K562 (cell line): Measurements from ENCODE around the gene NLE1. TPM values are rescaled to one million over a fixed set of nuclear protein-coding genes. Genes with fewer than 3 reads are reported as not detected.

Experiments used
- ATAC-seq: fragments of 200-7000 bp; cut with Tn5 transposase; 3 replicates; pipeline ENCODE4 v1.9.1; 2020; ENCODE audit warnings: moderate library complexity
- BruUV-seq: library from RNA; stranded (reverse); fragments of 400-500 nt; replicated peaks from 2 replicates; lab custom pipeline; 2021; lab: Mats Ljungman, UMichigan
- CTCF ChIA-PET: fragments of 300-600 bp; formaldehyde crosslinking; extraction: SDS; loops from one replicate; lab custom pipeline; 2021; ENCODE audit warnings: low intra/inter-chr PET ratio; lab: Yijun Ruan, JAX
- POLR2A ChIA-PET: fragments of 300-600, 350-650 bp; sonication (Branson Sonifier 250); formaldehyde crosslinking; extraction: SDS; loops from one replicate; lab custom pipeline; 2021; ENCODE audit warnings: antibody characterized with exemption, inconsistent platforms; lab: Yijun Ruan, JAX
- DNase-seq, 4 experiments: peaks; one replicate each; pipeline versions ENCODE4 v3.0.0 to v3.0.0-alpha.2; 2011 to 2018; ENCODE audit warnings: low spot score in 3 of 4, mixed read lengths in 3 of 4; ENCODE audit errors: extremely low read depth in 1 of 4
- FAIRE-seq: peaks from 2 replicates; lab custom pipeline; 2011; peaks lifted over from hg19 to GRCh38; lab: Jason Lieb, UNC
- H2AFZ ChIP-seq: 2 replicates; pipeline ENCODE4 v1.6.0; 2011; ENCODE audit warnings: low read depth, low read length, control low read depth, inconsistent platforms
- H3K27ac ChIP-seq: fragments of 200-600 bp; 3 replicates; pipeline ENCODE4 v1.8.0; 2011; ENCODE audit warnings: low read depth, mild to moderate bottlenecking, control low read depth, inconsistent platforms, low read length, moderate library complexity, mixed read lengths; ENCODE audit errors: extremely low read depth
- H3K27me3 ChIP-seq, 2 experiments: fragments of 300-600 bp in 1 of 2; 2 replicates in 1 of 2; 3 replicates in 1 of 2; pipeline versions ENCODE4 v1.6.0 to v1.8.0; 2011; ENCODE audit warnings: inconsistent platforms in 2 of 2, low read length in 2 of 2, mild to moderate bottlenecking in 1 of 2, mixed read lengths in 1 of 2, moderate library complexity in 1 of 2; ENCODE audit not compliant: control insufficient read depth in 2 of 2, insufficient read depth in 2 of 2
- H3K36me3 ChIP-seq: fragments of 300-600 bp; 3 replicates; pipeline ENCODE4 v1.8.0; 2011; ENCODE audit warnings: mild to moderate bottlenecking, low read length, inconsistent platforms; ENCODE audit not compliant: control insufficient read depth, insufficient read depth
- H3K4me1 ChIP-seq, 2 experiments: fragments of 200-600 bp in 1 of 2; replicated peaks in 1 of 2; 2 replicates in 1 of 2; 3 replicates in 1 of 2; pipeline versions ENCODE4 v1.5.1 to v1.8.0; 2011; ENCODE audit warnings: inconsistent platforms in 2 of 2, low read length in 2 of 2, mild to moderate bottlenecking in 1 of 2, mixed read lengths in 1 of 2, moderate library complexity in 1 of 2; ENCODE audit not compliant: control insufficient read depth in 2 of 2, insufficient read depth in 2 of 2
- H3K4me2 ChIP-seq: 2 replicates; pipeline ENCODE4 v1.6.1; 2011; ENCODE audit warnings: low read length, control low read depth, inconsistent platforms, mixed read lengths; ENCODE audit not compliant: insufficient read depth
- H3K4me3 ChIP-seq: fragments of 200-600 bp; sonication (generic), shearing (Covaris generic); 2 replicates; pipeline ENCODE4 v1.5.1; 2016; ENCODE audit warnings: control low read depth, inconsistent platforms
- H3K79me2 ChIP-seq: fragments of 200-600 bp; 3 replicates; pipeline ENCODE4 v1.8.0; 2011; ENCODE audit warnings: low read length, inconsistent platforms; ENCODE audit not compliant: control insufficient read depth, insufficient read depth
- H3K9ac ChIP-seq, 2 experiments: 2 replicates each; pipeline versions ENCODE4 v1.6.0 to v1.6.1; 2011; ENCODE audit warnings: low read depth in 2 of 2, low read length in 2 of 2, control low read depth in 1 of 2, inconsistent platforms in 1 of 2, mild to moderate bottlenecking in 1 of 2, mixed read lengths in 1 of 2; ENCODE audit not compliant: insufficient read depth in 1 of 2
- H3K9me1 ChIP-seq: one replicate; pipeline ENCODE4 v1.6.0; 2011; ENCODE audit warnings: inconsistent platforms, mild to moderate bottlenecking, low read length, moderate library complexity; ENCODE audit not compliant: control insufficient read depth, insufficient read depth
- H3K9me3 ChIP-seq: replicated peaks from 2 replicates; pipeline ENCODE4 v1.5.1; 2011; ENCODE audit warnings: low read depth, low read length, inconsistent platforms; ENCODE audit not compliant: control insufficient read depth, insufficient read depth
- H4K20me1 ChIP-seq: replicated peaks from 2 replicates; pipeline ENCODE4 v1.6.1; 2011; ENCODE audit warnings: low read length, inconsistent platforms, mixed read lengths; ENCODE audit not compliant: control insufficient read depth, insufficient read depth
- ATF7 ChIP-seq: fragments of 450-650 bp; IDR thresholded peaks from 2 replicates; pipeline ENCODE4 v1.7.1; 2014; ENCODE audit warnings: mild to moderate bottlenecking, moderate library complexity
- DACH1 ChIP-seq: fragments of 450-650 bp; IDR thresholded peaks from 2 replicates; pipeline ENCODE4 v1.6.1; 2018; ENCODE audit not compliant: partially characterized antibody
- DPF2 ChIP-seq: fragments of 450-650 bp; IDR thresholded peaks from 2 replicates; pipeline ENCODE4 v1.6.1; 2016
- HDAC3 ChIP-seq: fragments of 450-650 bp; IDR thresholded peaks from 2 replicates; pipeline ENCODE4 v1.6.1; 2018; ENCODE audit warnings: borderline replicate concordance, mild to moderate bottlenecking, moderate library complexity; ENCODE audit not compliant: partially characterized antibody
- HNRNPH1 ChIP-seq: fragments of 200-400 bp; formaldehyde crosslinking; optimal IDR thresholded peaks from 2 replicates; pipeline ENCODE3; 2017; ENCODE audit warnings: low read depth, mild to moderate bottlenecking, low read length, moderate library complexity
- HNRNPUL1 ChIP-seq: fragments of 200-400 bp; formaldehyde crosslinking; IDR thresholded peaks from 2 replicates; pipeline ENCODE4 v1.6.1; 2017; ENCODE audit warnings: low read length
- LCOR ChIP-seq: sonication (generic); formaldehyde crosslinking; IDR thresholded peaks from 2 replicates; pipeline ENCODE4 v1.8.0; 2022; ENCODE audit warnings: mild to moderate bottlenecking, missing genetic modification reagents
- MED1 ChIP-seq: sonication (generic); formaldehyde crosslinking; IDR thresholded peaks from 2 replicates; pipeline ENCODE4 v1.8.1; 2023; ENCODE audit warnings: missing genetic modification reagents, borderline replicate concordance
- MYBL2 ChIP-seq, 2 experiments: fragments of 450-650 bp in 1 of 2; sonication (generic) in 1 of 2; formaldehyde crosslinking in 1 of 2; IDR thresholded peaks; 2 replicates each; pipeline versions ENCODE4 v1.6.1 to v1.8.1; 2017 to 2022; ENCODE audit warnings: borderline replicate concordance in 1 of 2, inconsistent platforms in 1 of 2, low read depth in 1 of 2, mild to moderate bottlenecking in 1 of 2, missing genetic modification reagents in 1 of 2, moderate library complexity in 1 of 2
- PML ChIP-seq: IDR thresholded peaks from 2 replicates; pipeline ENCODE4 v1.6.1; 2012; ENCODE audit warnings: low read length, inconsistent platforms
- POLR2A ChIP-seq: fragments of 450-650 bp; conservative IDR thresholded peaks from 2 replicates; pipeline ENCODE4 v1.6.1; 2016
- POLR2AphosphoS2 ChIP-seq: IDR thresholded peaks from 2 replicates; pipeline ENCODE4 v1.6.1; 2012; ENCODE audit warnings: low read length, improper control_type of control experiment
- POLR2G ChIP-seq: fragments of 200-400 bp; formaldehyde crosslinking; IDR thresholded peaks from 2 replicates; pipeline ENCODE4 v1.6.1; 2017; ENCODE audit warnings: low read depth, mild to moderate bottlenecking, antibody characterized with exemption, low read length, moderate library complexity
- RAD51 ChIP-seq: fragments of 450-650 bp; IDR thresholded peaks from 2 replicates; pipeline ENCODE4 v1.7.1; 2016; ENCODE audit warnings: low read depth, mild to moderate bottlenecking, borderline replicate concordance
- RBM25 ChIP-seq: fragments of 200-400 bp; formaldehyde crosslinking; IDR thresholded peaks from 2 replicates; pipeline ENCODE4 v1.6.1; 2018; ENCODE audit warnings: low read length, low read depth, moderate library complexity; ENCODE audit not compliant: severe bottlenecking
- SIX5 ChIP-seq, 2 experiments: IDR thresholded peaks; 2 replicates each; pipeline ENCODE4 v1.6.1; 2011; ENCODE audit warnings: low read length in 2 of 2, borderline replicate concordance in 1 of 2, low read depth in 1 of 2, mild to moderate bottlenecking in 1 of 2, moderate library complexity in 1 of 2; ENCODE audit not compliant: insufficient read depth in 1 of 2
- YBX1 ChIP-seq: fragments of 450-650 bp; IDR thresholded peaks from 2 replicates; pipeline ENCODE4 v1.7.1; 2016; ENCODE audit warnings: mild to moderate bottlenecking
- ZNF589 ChIP-seq: fragments of 200-800 bp; sonication (Bioruptor generic); IDR thresholded peaks from 2 replicates; pipeline ENCODE4 v1.6.1; 2016; ENCODE audit warnings: low read depth, missing genetic modification characterization, missing compliant biosample characterization
- ZNF644 ChIP-seq: fragments of 200-800 bp; sonication (Bioruptor generic); IDR thresholded peaks from 2 replicates; pipeline ENCODE4 v1.6.1; 2016; ENCODE audit warnings: low read depth, missing genetic modification characterization, missing compliant biosample characterization
- ZNF740 ChIP-seq, 3 experiments: fragments of 200-800 bp in 1 of 3; sonication (Bioruptor generic) in 1 of 3; sonication (generic) in 1 of 3; formaldehyde crosslinking in 1 of 3; IDR thresholded peaks; 2 replicates each; pipeline versions ENCODE4 v1.6.1 to v1.8.0; 2016 to 2022; ENCODE audit warnings: mild to moderate bottlenecking in 2 of 3, missing compliant biosample characterization in 2 of 3, missing genetic modification characterization in 2 of 3, missing genetic modification reagents in 1 of 3
- WGBS: fragments of 100-300 bp; shearing (Covaris generic); methylation state at CpG from one replicate; pipeline ENCODE4 v1.1.6; 2016; ENCODE audit warnings: low coverage, mixed read lengths; ENCODE audit not compliant: insufficient coverage; ENCODE audit errors: missing lambda C conversion rate; 5-methylcytosine and 5-hydroxymethylcytosine counted together
- in situ Hi-C: fragments of 300-500 bp; cut with MboI; formaldehyde crosslinking; loops from 4 replicates; pipeline ENCODE4 v1.15.0; 2018; ENCODE audit warnings: inconsistent platforms, mixed read lengths
- intact Hi-C: fragments of 100-400 bp; cut with micrococcal nuclease; formaldehyde crosslinking; loops from 2 replicates; pipeline ENCODE4 v1.14.2; 2022
- polyA plus RNA-seq, 8 experiments: library from polyadenylated mRNA; depleted of rRNA in 4 of 8; stranded (reverse) in 5 of 8; unstranded in 3 of 8; fragments of >200 nt; fragmentation: Nextera tagmentation in 2 of 8; fragmentation: Illumina TruSeq in 1 of 8; extraction: Ambion mirVana in 2 of 8; extraction: Trizol in 1 of 8; gene quantifications; 2 replicates each; pipeline versions ENCODE4 v1.2.1 to v1.2.3, GENCODE V29; 2011 to 2014; ENCODE audit warnings: inconsistent platforms in 1 of 8, missing spikeins in 1 of 8
- total RNA-seq, 7 experiments: library from RNA; depleted of rRNA in 6 of 7; stranded (reverse); fragments of >200 nt in 6 of 7; fragmentation: Illumina TruSeq in 2 of 7; extraction: Trizol in 2 of 7; gene quantifications; 2 replicates each; pipeline versions ENCODE4 v1.2.1 to v1.2.3, GENCODE V29; 2011 to 2021; ENCODE audit warnings: low replicate concordance in 1 of 7
- TF ChIP-seq, protein P1 (sequence below): sonication (generic); formaldehyde crosslinking; IDR thresholded peaks from 2 replicates; pipeline ENCODE4 v1.8.0; 2022; ENCODE audit warnings: mild to moderate bottlenecking, missing genetic modification reagents

Gene NLE1
- total and polyA plus RNA-seq, 9 of the 15 experiments (the other 6 are each of a cell fraction or from before 2014, with no cell fraction given) = 3.8 to 69.0 (median 29.4) TPM

DNA sequence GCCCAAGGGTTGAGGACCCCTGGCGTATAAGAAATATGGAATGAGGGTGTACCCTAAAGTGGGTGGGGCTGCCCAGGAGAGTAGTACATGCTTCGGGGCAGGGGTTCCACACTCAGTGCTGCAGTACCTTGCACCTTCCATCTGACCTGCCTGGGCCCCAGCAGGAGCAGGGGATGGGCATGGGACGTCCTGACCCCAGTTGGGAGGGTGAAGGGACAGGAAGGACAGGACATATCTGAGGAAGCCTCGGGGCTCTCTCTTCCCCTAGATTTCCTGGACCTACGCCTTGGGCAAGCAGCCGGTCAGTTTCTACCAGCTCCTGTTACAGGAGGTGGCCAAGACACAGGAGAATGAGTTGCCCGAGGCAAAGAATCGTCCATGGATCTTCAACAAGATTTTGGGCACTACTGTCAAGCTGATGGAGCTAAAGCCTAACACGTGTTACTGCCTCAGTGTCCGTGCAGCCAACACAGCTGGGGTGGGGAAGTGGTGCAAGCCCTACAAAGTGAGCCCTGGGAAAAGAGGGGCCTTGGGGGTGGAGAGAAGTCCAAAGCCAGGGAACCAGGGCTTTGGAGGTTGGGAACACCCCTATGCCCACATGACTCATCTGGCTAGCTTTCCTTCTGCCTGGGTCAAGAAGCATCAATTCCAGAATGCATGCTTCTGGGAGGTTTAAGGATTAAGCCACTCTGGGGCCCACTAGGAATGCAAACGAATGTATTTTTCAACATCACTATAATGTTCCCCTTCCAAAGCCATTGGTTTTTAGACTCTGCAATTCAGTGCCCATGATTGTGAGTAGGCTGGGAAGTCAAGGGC lies 12.7 kb downstream of the NLE1 start:
- ChIA-PET POLR2A (interaction anchor here (0.6 to 2.1 kb wide), 5 partner anchors 8 to 19 kb away, joined by 3 to 9 read pairs (median 4); no protein-coding TSS in a partner anchor), CTCF (no interaction called here)
- no peak overlapping the region for H3K4me2 ChIP-seq
- H3K27ac ChIP-seq = no peak overlapping the region
- H2AFZ ChIP-seq = no peak overlapping the region
- peaks cover 42% of the 10 kb centered on the region for H3K36me3 ChIP-seq
- peaks cover 15% of the 10 kb centered on the region for H4K20me1 ChIP-seq
- intact Hi-C loops = loop anchor here (10.0 kb wide), 1 partner anchor 245 kb away; no protein-coding TSS in a partner anchor
- DNase-seq (no peak), FAIRE-seq (no peak), ATAC-seq (no peak)
- peaks cover 4% of the 10 kb centered on the region for H3K9me1 ChIP-seq
- no peaks in the 10 kb centered on the region for H3K9me3 ChIP-seq
- H3K79me2 ChIP-seq = no peaks in the 10 kb centered on the region
- TSS peak; percentile 18 for BruUV-seq
- no peak overlapping the region for H3K9ac ChIP-seq
- H3K4me3 ChIP-seq = no peak overlapping the region
- peaks cover 0 to 5% of the 10 kb centered on the region in 2 experiments; a peak in 2 of 5 replicates for H3K4me1 ChIP-seq
- WGBS = 59% methylated on average over 10 of the region's 11 CpGs
- in situ Hi-C loops = no loop called here
- H3K27me3 ChIP-seq = no peaks in the 10 kb centered on the region
- TF ChIP-seq ATF7 (no peak), ZNF644 (tag) (no peak), HNRNPUL1 (0 out of 2 replicates have a peak, but pooled peaks have one; percentile 28), POLR2G (0 out of 2 replicates have a peak, but pooled peaks have one; percentile 24), DPF2 (no peak), POLR2A (peak; percentile 49; the same call in 1 of the 2 replicates), YBX1 (no peak), HNRNPH1 (no peak), ZNF589 (CRISPR knock-in tag) (no peak), LCOR (no peak), RBM25 (no peak), SIX5 (IDR thresholded peaks at IDR 0.05; ENCODE audit: borderline replicate concordance in 1 of 2, insufficient read depth in 1 of 2, low read depth in 1 of 2, low read length in 2 of 2) (no peak), DACH1 (no peak), ZNF740 (CRISPR knock-in tag; IDR thresholded peaks at IDR 0.05) (no peak), ZNF740 (tag; IDR thresholded peaks at IDR 0.05) (no peak), MYBL2 (IDR thresholded peaks at IDR 0.05; ENCODE audit: low read depth) (no peak), MYBL2 (CRISPR knock-in tag; IDR thresholded peaks at IDR 0.05; ENCODE audit: borderline replicate concordance) (no peak), PML (no peak), MED1 (CRISPR knock-in tag) (no peak), POLR2AphosphoS2 (peak; percentile 77; the same call in 1 of the 2 replicates), RAD51 (no peak), HDAC3 (no peak)
- TF ChIP-seq, protein P1, sequence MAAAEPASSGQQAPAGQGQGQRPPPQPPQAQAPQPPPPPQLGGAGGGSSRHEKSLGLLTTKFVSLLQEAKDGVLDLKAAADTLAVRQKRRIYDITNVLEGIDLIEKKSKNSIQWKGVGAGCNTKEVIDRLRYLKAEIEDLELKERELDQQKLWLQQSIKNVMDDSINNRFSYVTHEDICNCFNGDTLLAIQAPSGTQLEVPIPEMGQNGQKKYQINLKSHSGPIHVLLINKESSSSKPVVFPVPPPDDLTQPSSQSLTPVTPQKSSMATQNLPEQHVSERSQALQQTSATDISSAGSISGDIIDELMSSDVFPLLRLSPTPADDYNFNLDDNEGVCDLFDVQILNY (CRISPR knock-in tag) = no peak
